Fibroblast of peridontal ligament (primary cell): ENCODE results near the gene LSM3.

ENCODE experiments used
- DNase-seq: peaks from one replicate; pipeline ENCODE4 v3.0.0-alpha.2; 2010; ENCODE audit errors: extremely low read depth

LSM3 gene

GRCh38 chr3:14200841-14201240 lies 22.2 kb downstream of the LSM3 start:
- peak; percentile 39 for DNase-seq

- no peak for DNase-seq
Measured at GRCh38 chr3:14201940-14202684, 23.5 kb downstream of the LSM3 start.

GRCh38 chr3:14202874-14203520 lies 24.4 kb downstream of the LSM3 start:
- DNase-seq = no peak

- DNase-seq = peak; percentile 89
Measured at GRCh38 chr3:14203521-14204079, 25.0 kb downstream of the LSM3 start.

- peak; percentile 34 for DNase-seq
Measured at GRCh38 chr3:14204515-14205284, 26.1 kb downstream of the LSM3 start.

- DNase-seq = no peak
Measured at GRCh38 chr3:14206548-14207177, 28.0 kb downstream of the LSM3 start.

GRCh38 chr3:14208168-14208567 lies 29.6 kb downstream of the LSM3 start:
- no peak for DNase-seq

DNA sequence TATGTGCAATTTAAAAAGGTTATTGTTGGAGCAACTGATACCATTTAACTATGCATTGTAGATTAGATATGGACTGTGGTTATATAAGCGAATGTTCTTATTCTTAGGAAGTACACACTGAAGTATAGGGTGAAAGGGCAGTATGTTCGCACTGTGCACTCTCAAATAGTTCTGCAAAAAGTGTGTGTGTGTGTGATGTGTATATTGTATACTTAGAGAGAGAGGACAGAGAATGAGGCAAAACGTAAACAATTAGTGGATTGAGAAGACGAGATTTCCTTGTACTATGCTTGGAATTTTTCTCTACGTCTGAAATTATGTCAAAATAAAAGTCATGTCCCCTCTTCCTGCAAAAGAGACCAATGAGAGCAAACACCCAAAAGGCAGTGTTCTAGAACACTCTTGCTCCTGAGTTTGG lies 30.4 kb downstream of the LSM3 start:
- peak; percentile 30 for DNase-seq

- no peak for DNase-seq
Measured at GRCh38 chr3:14209581-14210289, 31.1 kb downstream of the LSM3 start.

- DNase-seq = no peak
Measured at GRCh38 chr3:14210290-14210688, 31.7 kb downstream of the LSM3 start.

- DNase-seq = peak; percentile 23
Measured at GRCh38 chr3:14210843-14211594, 32.4 kb downstream of the LSM3 start.

DNA sequence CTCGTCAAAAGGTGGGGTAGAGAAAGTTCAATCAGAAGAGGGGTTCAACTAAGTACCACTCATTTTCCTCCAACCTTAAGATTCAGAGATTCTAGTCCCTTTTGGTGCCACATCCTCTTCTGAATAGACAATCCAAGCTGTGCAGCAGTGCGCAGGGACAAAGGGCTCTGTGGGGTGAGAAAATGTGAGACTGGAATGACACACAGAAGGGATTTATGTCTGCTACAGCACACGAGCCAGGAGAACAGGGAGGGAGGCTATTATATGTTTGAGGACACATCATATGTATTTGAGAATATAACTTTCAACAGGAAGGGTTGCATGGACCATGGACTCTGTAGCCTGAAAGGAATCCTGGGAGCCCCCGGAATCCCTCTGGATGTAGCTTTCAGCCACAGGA lies 33.0 kb downstream of the LSM3 start:
- DNase-seq = no peak

- no peak for DNase-seq
Measured at GRCh38 chr3:14212032-14212431, 33.4 kb downstream of the LSM3 start.

- DNase-seq = no peak
Measured at GRCh38 chr3:14213066-14213774, 34.6 kb downstream of the LSM3 start.

DNA sequence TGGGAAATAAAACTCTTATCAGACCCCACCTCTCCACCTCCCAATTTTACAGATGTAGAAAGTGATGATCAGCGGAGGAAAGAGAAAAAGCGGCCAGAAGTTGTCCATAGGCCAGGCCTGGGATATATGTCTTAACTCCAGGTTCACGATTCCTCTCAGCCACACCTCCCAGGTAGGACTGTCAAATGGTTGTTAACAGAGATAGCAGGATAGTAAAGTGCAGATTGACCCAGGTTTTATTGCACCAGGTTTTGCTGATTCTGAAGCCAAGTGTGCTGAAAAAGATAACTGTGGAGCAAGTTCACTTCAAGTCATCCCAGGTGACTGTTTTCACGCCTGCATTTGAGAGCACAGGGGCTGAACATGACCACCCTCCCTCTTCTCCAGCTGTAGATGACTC lies 36.1 kb downstream of the LSM3 start:
- no peak for DNase-seq

DNA sequence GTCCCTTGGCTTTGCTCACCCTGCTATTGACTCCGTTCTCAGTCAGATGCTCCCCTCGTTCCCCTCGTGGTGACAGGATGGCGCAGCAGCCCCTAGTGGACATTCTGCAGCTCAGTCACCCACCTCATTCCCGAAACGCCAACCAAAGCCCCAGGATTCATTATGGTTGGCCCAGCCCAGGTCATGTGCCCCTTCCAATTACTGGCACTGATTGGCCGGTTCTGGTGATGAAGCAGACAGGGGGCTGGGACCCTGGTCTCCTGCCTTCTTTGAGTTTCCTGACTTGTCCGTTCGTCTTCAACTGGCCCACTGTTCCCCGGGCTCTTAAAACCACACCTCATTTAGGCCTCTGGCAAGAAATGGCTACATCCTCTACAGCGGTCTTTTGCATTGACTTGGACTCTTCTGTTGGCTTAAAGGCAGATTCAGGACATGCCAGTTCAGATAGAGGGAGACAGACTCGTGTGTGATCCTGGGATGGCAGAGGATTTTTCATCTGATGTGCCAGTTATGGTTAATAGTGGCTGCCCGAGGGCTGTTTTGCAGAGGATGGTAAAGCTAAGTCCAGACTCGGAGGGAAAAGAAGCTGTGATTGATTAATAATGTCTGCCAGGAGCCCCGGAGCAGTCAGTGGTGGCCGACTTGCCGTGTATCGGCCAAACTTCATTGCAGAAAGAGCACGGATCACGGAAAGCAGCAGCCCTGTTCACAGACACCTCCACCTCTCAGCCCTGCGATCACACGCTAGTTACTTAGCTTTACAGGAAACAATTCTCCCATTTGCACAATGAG lies 37.8 kb downstream of the LSM3 start:
- DNase-seq = no peak

DNA sequence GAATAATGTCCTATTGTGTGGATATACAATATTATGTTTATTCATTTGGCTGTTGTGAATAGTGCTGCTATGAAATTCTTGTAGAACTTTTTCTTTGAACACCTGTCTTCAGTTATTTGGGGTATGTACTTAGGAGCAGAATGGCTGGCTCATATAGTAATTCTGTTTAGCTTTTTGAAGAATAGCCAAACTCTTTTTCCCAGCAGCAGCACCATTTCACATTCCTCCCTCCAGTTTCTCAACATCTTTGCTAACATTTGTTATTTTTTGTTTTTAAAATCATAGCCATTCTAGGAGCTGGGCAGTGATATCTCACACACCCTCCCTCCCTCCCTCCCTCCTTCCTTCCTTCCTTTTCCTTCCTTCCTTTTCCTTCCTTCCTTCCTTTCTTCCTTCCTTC lies 39.7 kb downstream of the LSM3 start:
- DNase-seq = no peak

DNA sequence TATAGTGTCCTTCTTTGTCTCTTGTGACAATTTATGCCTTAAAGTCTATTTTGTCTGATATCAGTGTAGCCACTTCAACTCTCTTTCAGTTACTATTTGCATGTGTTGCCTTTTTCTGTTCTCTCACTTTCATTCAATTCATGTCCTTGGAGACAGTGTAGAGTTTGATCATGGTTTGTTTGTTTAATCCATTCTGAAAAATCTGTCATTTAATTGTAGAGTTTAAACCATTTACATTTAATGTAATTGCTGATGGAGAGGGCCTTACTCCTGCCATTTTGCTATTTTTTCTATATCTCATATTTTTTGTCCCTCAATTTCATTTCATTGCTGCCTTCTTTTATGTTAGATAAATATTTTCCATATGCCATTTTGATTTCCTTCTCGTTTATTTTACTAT lies 42.3 kb downstream of the LSM3 start:
- no peak for DNase-seq

- no peak for DNase-seq
Measured at GRCh38 chr3:14221902-14222301, 43.3 kb downstream of the LSM3 start.
